ENCODE measurements around the gene EPX.
"Not testable (repeated sequence)": the region's sequence is repeated elsewhere in the genome, so short reads cannot be mapped to it uniquely, and the experiment has no call there.

DNA sequence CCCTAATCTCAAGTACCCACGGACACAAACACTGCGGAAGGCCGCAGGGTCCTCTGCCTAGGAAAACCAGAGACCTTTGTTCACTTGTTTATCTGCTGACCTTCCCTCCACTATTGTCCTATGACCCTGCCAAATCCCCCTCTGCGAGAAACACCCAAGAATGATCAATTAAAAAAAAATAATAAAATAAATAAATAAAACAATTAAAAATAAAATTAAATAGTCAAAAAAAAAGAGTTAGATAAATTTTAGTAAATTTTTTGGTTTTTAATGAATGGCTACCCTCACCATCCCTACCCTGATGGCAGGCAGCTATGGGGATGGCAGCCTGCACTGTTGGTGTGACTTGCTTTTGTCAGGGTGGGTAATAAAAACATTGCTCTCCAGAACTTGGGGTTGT, 49.2 kb upstream of the EPX start:
- not testable (repeated sequence) for TF ChIP-seq YY1 (tag by site-specific recombination; IDR thresholded peaks at IDR 0.05); OSR2 (tag by site-specific recombination; IDR thresholded peaks at IDR 0.05); ZFP3 (tag by site-specific recombination; IDR thresholded peaks at IDR 0.05; ENCODE audit: low read depth); SETDB1 (IDR thresholded peaks at IDR 0.05; ENCODE audit: insufficient read length, low read length); ZNF433 (tag by site-specific recombination; IDR thresholded peaks at IDR 0.05; ENCODE audit: low read depth); ZNF416 (tag by site-specific recombination; IDR thresholded peaks at IDR 0.05); ZNF23 (tag by site-specific recombination; IDR thresholded peaks at IDR 0.05; ENCODE audit: borderline replicate concordance); ZBTB17 (tag by site-specific recombination; IDR thresholded peaks at IDR 0.05); SP2 (tag by site-specific recombination; IDR thresholded peaks at IDR 0.05); ZNF121 (tag by site-specific recombination; IDR thresholded peaks at IDR 0.05)
- TF ChIP-seq, protein P1, sequence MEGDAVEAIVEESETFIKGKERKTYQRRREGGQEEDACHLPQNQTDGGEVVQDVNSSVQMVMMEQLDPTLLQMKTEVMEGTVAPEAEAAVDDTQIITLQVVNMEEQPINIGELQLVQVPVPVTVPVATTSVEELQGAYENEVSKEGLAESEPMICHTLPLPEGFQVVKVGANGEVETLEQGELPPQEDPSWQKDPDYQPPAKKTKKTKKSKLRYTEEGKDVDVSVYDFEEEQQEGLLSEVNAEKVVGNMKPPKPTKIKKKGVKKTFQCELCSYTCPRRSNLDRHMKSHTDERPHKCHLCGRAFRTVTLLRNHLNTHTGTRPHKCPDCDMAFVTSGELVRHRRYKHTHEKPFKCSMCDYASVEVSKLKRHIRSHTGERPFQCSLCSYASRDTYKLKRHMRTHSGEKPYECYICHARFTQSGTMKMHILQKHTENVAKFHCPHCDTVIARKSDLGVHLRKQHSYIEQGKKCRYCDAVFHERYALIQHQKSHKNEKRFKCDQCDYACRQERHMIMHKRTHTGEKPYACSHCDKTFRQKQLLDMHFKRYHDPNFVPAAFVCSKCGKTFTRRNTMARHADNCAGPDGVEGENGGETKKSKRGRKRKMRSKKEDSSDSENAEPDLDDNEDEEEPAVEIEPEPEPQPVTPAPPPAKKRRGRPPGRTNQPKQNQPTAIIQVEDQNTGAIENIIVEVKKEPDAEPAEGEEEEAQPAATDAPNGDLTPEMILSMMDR (tag by site-specific recombination; IDR thresholded peaks at IDR 0.05), result not testable (repeated sequence)
- TF ChIP-seq, protein P2, sequence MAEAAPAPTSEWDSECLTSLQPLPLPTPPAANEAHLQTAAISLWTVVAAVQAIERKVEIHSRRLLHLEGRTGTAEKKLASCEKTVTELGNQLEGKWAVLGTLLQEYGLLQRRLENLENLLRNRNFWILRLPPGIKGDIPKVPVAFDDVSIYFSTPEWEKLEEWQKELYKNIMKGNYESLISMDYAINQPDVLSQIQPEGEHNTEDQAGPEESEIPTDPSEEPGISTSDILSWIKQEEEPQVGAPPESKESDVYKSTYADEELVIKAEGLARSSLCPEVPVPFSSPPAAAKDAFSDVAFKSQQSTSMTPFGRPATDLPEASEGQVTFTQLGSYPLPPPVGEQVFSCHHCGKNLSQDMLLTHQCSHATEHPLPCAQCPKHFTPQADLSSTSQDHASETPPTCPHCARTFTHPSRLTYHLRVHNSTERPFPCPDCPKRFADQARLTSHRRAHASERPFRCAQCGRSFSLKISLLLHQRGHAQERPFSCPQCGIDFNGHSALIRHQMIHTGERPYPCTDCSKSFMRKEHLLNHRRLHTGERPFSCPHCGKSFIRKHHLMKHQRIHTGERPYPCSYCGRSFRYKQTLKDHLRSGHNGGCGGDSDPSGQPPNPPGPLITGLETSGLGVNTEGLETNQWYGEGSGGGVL (tag by site-specific recombination; IDR thresholded peaks at IDR 0.05), result not testable (repeated sequence)
